IMR-90 (cell line): ENCODE data around the gene CDYL2. TPM values are rescaled to one million over a fixed set of nuclear protein-coding genes. Genes with fewer than 3 reads are reported as not detected.

ENCODE experiments used
- ATAC-seq: fragments of 200-7000 bp; cut with Tn5 transposase; 2 replicates; pipeline ENCODE4 v1.9.1; 2020; ENCODE audit warnings: low read depth, mild to moderate bottlenecking, moderate library complexity
- BruUV-seq: library from RNA; stranded (reverse); fragments of 400-500 nt; replicated peaks from 2 replicates; lab custom pipeline; 2021; lab: Mats Ljungman, UMichigan
- CTCF ChIA-PET: fragments of 300-600 bp; formaldehyde crosslinking; extraction: SDS; loops from one replicate; lab custom pipeline; 2021; ENCODE audit warnings: antibody characterized with exemption; lab: Yijun Ruan, JAX
- POLR2A ChIA-PET: fragments of 300-600 bp; sonication (Branson Sonifier 250); formaldehyde crosslinking; loops from one replicate; lab custom pipeline; 2022; ENCODE audit warnings: antibody characterized with exemption; ENCODE audit not compliant: unreplicated experiment; lab: Charles Lee
- DNase-seq: peaks from one replicate; pipeline ENCODE4 v3.0.0; 2013
- H2AFZ ChIP-seq: replicated peaks from 2 replicates; pipeline ENCODE3; 2013; ENCODE audit warnings: low read length, mild to moderate bottlenecking; ENCODE audit not compliant: poor library complexity
- H2AK5ac ChIP-seq: 2 replicates; pipeline ENCODE4 v1.6.1; 2013; ENCODE audit warnings: low read depth, low read length, inconsistent platforms
- H2AK9ac ChIP-seq: replicated peaks from 2 replicates; pipeline ENCODE3; 2013; ENCODE audit warnings: mild to moderate bottlenecking, low read depth, low read length, moderate library complexity; ENCODE audit not compliant: poor library complexity
- H2BK120ac ChIP-seq: 2 replicates; pipeline ENCODE4 v1.6.1; 2013; ENCODE audit warnings: low read depth, low read length, inconsistent platforms
- H2BK15ac ChIP-seq: 3 replicates; pipeline ENCODE4 v1.6.1; 2013; ENCODE audit warnings: low read depth, low read length, inconsistent platforms
- H2BK20ac ChIP-seq: 2 replicates; pipeline ENCODE4 v1.6.1; 2013; ENCODE audit warnings: low read depth, mild to moderate bottlenecking, inconsistent platforms, low read length, moderate library complexity
- H2BK5ac ChIP-seq: 2 replicates; pipeline ENCODE4 v1.6.1; 2013; ENCODE audit warnings: mild to moderate bottlenecking, low read depth, low read length, inconsistent platforms; ENCODE audit not compliant: poor library complexity, severe bottlenecking
- H3K14ac ChIP-seq: replicated peaks from 2 replicates; pipeline ENCODE4 v1.6.1; 2013; ENCODE audit warnings: low read depth, low read length, inconsistent platforms
- H3K18ac ChIP-seq: 2 replicates; pipeline ENCODE4 v1.6.1; 2013; ENCODE audit warnings: low read depth, low read length, control low read depth
- H3K23ac ChIP-seq: 2 replicates; pipeline ENCODE4 v1.6.1; 2013; ENCODE audit warnings: low read depth, low read length, inconsistent platforms
- H3K27ac ChIP-seq: 2 replicates; pipeline ENCODE4 v1.5.1; 2013; ENCODE audit warnings: mild to moderate bottlenecking, control low read depth, low read length; ENCODE audit not compliant: insufficient read depth
- H3K27me3 ChIP-seq: 2 replicates; pipeline ENCODE4 v1.6.1; 2013; ENCODE audit warnings: low read length; ENCODE audit not compliant: control insufficient read depth, insufficient read depth
- H3K36me3 ChIP-seq: 2 replicates; pipeline ENCODE4 v1.6.1; 2013; ENCODE audit warnings: low read length, mixed read lengths; ENCODE audit not compliant: control insufficient read depth, insufficient read depth
- H3K4ac ChIP-seq: 2 replicates; pipeline ENCODE4 v1.6.1; 2013; ENCODE audit warnings: low read depth, low read length, inconsistent platforms
- H3K4me1 ChIP-seq: 2 replicates; pipeline ENCODE4 v1.6.1; 2013; ENCODE audit warnings: low read length, mixed read lengths; ENCODE audit not compliant: control insufficient read depth, insufficient read depth
- H3K4me2 ChIP-seq: 2 replicates; pipeline ENCODE4 v1.6.1; 2013; ENCODE audit warnings: low read depth, mild to moderate bottlenecking, control low read depth, low read length, moderate library complexity
- H3K4me3 ChIP-seq: 2 replicates; pipeline ENCODE4 v1.5.1; 2013; ENCODE audit warnings: low read depth, mild to moderate bottlenecking, control low read depth, low read length, moderate library complexity; ENCODE audit not compliant: insufficient read depth
- H3K56ac ChIP-seq: 2 replicates; pipeline ENCODE4 v1.6.1; 2013; ENCODE audit warnings: low read length, inconsistent platforms; ENCODE audit not compliant: insufficient read depth; ENCODE audit errors: extremely low read depth
- H3K79me1 ChIP-seq, 2 experiments: 2 replicates each; pipeline ENCODE4 v1.6.1; 2013; ENCODE audit warnings: low read length in 2 of 2, inconsistent platforms in 1 of 2, low read depth in 1 of 2
- H3K9ac ChIP-seq: 2 replicates; pipeline ENCODE4 v1.6.1; 2013; ENCODE audit warnings: low read depth, low read length, control low read depth
- H3K9me1 ChIP-seq: 2 replicates; pipeline ENCODE4 v1.6.1; 2013; ENCODE audit warnings: low read length, inconsistent platforms; ENCODE audit not compliant: insufficient read depth
- H3K9me3 ChIP-seq: 2 replicates; pipeline ENCODE4 v1.6.1; 2013; ENCODE audit warnings: low read length; ENCODE audit not compliant: control insufficient read depth, insufficient read depth
- H4K20me1 ChIP-seq: 2 replicates; pipeline ENCODE4 v1.6.1; 2013; ENCODE audit warnings: low read length, inconsistent platforms; ENCODE audit not compliant: insufficient read depth
- H4K5ac ChIP-seq: 2 replicates; pipeline ENCODE4 v1.6.1; 2013; ENCODE audit warnings: mild to moderate bottlenecking, low read depth, low read length, control low read depth
- H4K8ac ChIP-seq, 2 experiments: 2 replicates each; pipeline ENCODE4 v1.6.1; 2013; ENCODE audit warnings: low read depth in 2 of 2, low read length in 2 of 2, control low read depth in 1 of 2, inconsistent platforms in 1 of 2
- H4K91ac ChIP-seq: 2 replicates; pipeline ENCODE4 v1.6.1; 2013; ENCODE audit warnings: low read depth, low read length, inconsistent platforms; ENCODE audit not compliant: insufficient read depth
- BHLHE40 ChIP-seq: fragments of 150-350 bp; IDR thresholded peaks from 2 replicates; pipeline ENCODE4 v1.6.1; 2016; ENCODE audit warnings: mild to moderate bottlenecking, low read depth, low read length
- CEBPB ChIP-seq: IDR thresholded peaks from 2 replicates; pipeline ENCODE4 v1.6.1; 2012; ENCODE audit warnings: low read depth, low read length, improper control_type of control experiment
- FOS ChIP-seq: fragments of 150-350 bp; IDR thresholded peaks from 2 replicates; pipeline ENCODE4 v1.6.1; 2016; ENCODE audit warnings: low read depth, low read length
- MAFK ChIP-seq: IDR thresholded peaks from 2 replicates; pipeline ENCODE4 v1.6.1; 2012; ENCODE audit warnings: low read depth, low read length, improper control_type of control experiment
- NFE2L2 ChIP-seq: fragments of 150-350 bp; IDR thresholded peaks from 2 replicates; pipeline ENCODE4 v1.6.1; 2016; ENCODE audit warnings: low read depth, mild to moderate bottlenecking, low read length
- POLR2A ChIP-seq: IDR thresholded peaks from 2 replicates; pipeline ENCODE4 v1.6.1; 2012; ENCODE audit warnings: mild to moderate bottlenecking, low read depth, low read length
- RAD21 ChIP-seq: IDR thresholded peaks from 2 replicates; pipeline ENCODE4 v1.6.1; 2012; ENCODE audit warnings: low read length, improper control_type of control experiment
- RCOR1 ChIP-seq: IDR thresholded peaks from 2 replicates; pipeline ENCODE4 v1.6.1; 2012; ENCODE audit warnings: mild to moderate bottlenecking, low read length, improper control_type of control experiment; ENCODE audit not compliant: insufficient replicate concordance
- RFX5 ChIP-seq: IDR thresholded peaks from 2 replicates; pipeline ENCODE4 v1.8.0; 2012; ENCODE audit warnings: low read depth, mild to moderate bottlenecking, low read length, moderate library complexity
- SMC3 ChIP-seq: fragments of 150-350 bp; IDR thresholded peaks from 2 replicates; pipeline ENCODE4 v1.6.1; 2016; ENCODE audit warnings: low read depth, mild to moderate bottlenecking, antibody characterized with exemption, low read length, moderate library complexity
- WGBS, 2 experiments: methylation state at CpG; one replicate each; pipeline versions ENCODE4 v1.1.5 to v1.1.7; 2013; ENCODE audit warnings: missing lambda C conversion rate in 2 of 2; ENCODE audit not compliant: insufficient read length in 1 of 2; ENCODE audit errors: extremely low coverage in 2 of 2; 5-methylcytosine and 5-hydroxymethylcytosine counted together
- dilution Hi-C: fragments of 300-500 bp; cut with HindIII; formaldehyde crosslinking; loops from one replicate; pipeline ENCODE4 v1.14.3; 2018; ENCODE audit warnings: low sequenced_read_pairs; ENCODE audit not compliant: unreplicated experiment
- in situ Hi-C: fragments of 300-500 bp; cut with MboI; formaldehyde crosslinking; loops from 3 replicates; pipeline ENCODE4 v1.14.3; 2019; ENCODE audit warnings: low sequenced_read_pairs, inconsistent platforms, mixed read lengths
- intact Hi-C: fragments of 100-400 bp; cut with micrococcal nuclease; formaldehyde crosslinking; loops from 2 replicates; pipeline ENCODE4 v1.10.0; 2022
- polyA plus RNA-seq, 3 experiments: library from polyadenylated mRNA; depleted of rRNA; stranded (reverse); fragments of >200 nt; gene quantifications; 2 replicates each; pipeline ENCODE4 v1.2.3, GENCODE V29; 2012; ENCODE audit warnings: low replicate concordance in 1 of 3
- total RNA-seq: library from RNA; depleted of rRNA; stranded (reverse); fragments of >200 nt; gene quantifications from 2 replicates; pipeline ENCODE4 v1.2.3, GENCODE V29; 2012
- TF ChIP-seq, protein P1 (sequence below): fragments of 150-350 bp; IDR thresholded peaks from 2 replicates; pipeline ENCODE4 v1.6.1; 2016; ENCODE audit warnings: low read depth, mild to moderate bottlenecking, low read length, moderate library complexity, borderline replicate concordance
- TF ChIP-seq, protein P2 (sequence below): fragments of 150-350 bp; IDR thresholded peaks from 2 replicates; pipeline ENCODE4 v1.6.1; 2017; ENCODE audit warnings: mild to moderate bottlenecking, antibody characterized with exemption, low read length, low read depth
- TF ChIP-seq, protein P3 (sequence below): conservative IDR thresholded peaks from 2 replicates; pipeline ENCODE4 v1.5.1; 2012; ENCODE audit warnings: mild to moderate bottlenecking, low read depth, low read length, improper control_type of control experiment

The CDYL2 gene
- total and polyA plus RNA-seq, 2 of the 4 experiments (the other 2 are of a cell fraction) = 1.2 to 3.9 TPM

DNA sequence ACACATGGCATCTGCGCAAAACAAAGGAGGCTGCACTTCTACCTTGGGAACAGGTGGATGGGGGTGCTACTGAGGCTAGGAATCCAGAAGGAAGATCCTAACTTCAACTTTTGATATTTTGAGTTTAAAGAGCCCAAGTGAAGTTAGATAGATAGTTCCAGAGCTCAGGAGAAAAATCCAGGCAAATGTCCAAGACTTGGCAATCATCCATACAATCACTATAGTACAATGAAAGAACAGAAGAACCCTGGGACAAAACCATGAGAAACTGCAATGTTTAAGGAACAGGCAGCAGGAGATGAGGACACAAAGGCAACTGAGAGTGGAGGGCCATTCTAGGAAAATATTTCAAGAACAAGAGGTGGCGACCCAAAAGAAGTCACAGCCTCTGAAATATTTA, 12.4 kb downstream of the CDYL2 start:
- H2AFZ ChIP-seq = no peak overlapping the region
- H3K9me1 ChIP-seq = no peaks in the 10 kb centered on the region
- in situ Hi-C loops (no loop called here), dilution Hi-C loops (no loop called here), intact Hi-C loops (no loop called here)
- H2BK120ac ChIP-seq = no peak overlapping the region
- no peak overlapping the region for H3K18ac ChIP-seq
- no peak overlapping the region for H3K56ac ChIP-seq
- CTCF ChIA-PET = no interaction called here
- no peak overlapping the region for H3K27ac ChIP-seq
- no peak overlapping the region for H2BK20ac ChIP-seq
- TF ChIP-seq MAFK = no peak
- no peak for TF ChIP-seq POLR2A
- TF ChIP-seq, protein P1, sequence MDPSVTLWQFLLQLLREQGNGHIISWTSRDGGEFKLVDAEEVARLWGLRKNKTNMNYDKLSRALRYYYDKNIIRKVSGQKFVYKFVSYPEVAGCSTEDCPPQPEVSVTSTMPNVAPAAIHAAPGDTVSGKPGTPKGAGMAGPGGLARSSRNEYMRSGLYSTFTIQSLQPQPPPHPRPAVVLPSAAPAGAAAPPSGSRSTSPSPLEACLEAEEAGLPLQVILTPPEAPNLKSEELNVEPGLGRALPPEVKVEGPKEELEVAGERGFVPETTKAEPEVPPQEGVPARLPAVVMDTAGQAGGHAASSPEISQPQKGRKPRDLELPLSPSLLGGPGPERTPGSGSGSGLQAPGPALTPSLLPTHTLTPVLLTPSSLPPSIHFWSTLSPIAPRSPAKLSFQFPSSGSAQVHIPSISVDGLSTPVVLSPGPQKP = no peak
- no peak for TF ChIP-seq RAD21
- TF ChIP-seq NFE2L2 = no peak
- no peak for TF ChIP-seq CEBPB
- TF ChIP-seq, protein P2, sequence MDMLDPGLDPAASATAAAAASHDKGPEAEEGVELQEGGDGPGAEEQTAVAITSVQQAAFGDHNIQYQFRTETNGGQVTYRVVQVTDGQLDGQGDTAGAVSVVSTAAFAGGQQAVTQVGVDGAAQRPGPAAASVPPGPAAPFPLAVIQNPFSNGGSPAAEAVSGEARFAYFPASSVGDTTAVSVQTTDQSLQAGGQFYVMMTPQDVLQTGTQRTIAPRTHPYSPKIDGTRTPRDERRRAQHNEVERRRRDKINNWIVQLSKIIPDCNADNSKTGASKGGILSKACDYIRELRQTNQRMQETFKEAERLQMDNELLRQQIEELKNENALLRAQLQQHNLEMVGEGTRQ = no peak
- TF ChIP-seq SMC3 = no peak
- no peak for TF ChIP-seq RCOR1
- no peak for TF ChIP-seq FOS
- TF ChIP-seq, protein P3, sequence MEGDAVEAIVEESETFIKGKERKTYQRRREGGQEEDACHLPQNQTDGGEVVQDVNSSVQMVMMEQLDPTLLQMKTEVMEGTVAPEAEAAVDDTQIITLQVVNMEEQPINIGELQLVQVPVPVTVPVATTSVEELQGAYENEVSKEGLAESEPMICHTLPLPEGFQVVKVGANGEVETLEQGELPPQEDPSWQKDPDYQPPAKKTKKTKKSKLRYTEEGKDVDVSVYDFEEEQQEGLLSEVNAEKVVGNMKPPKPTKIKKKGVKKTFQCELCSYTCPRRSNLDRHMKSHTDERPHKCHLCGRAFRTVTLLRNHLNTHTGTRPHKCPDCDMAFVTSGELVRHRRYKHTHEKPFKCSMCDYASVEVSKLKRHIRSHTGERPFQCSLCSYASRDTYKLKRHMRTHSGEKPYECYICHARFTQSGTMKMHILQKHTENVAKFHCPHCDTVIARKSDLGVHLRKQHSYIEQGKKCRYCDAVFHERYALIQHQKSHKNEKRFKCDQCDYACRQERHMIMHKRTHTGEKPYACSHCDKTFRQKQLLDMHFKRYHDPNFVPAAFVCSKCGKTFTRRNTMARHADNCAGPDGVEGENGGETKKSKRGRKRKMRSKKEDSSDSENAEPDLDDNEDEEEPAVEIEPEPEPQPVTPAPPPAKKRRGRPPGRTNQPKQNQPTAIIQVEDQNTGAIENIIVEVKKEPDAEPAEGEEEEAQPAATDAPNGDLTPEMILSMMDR = no peak
- TF ChIP-seq RFX5 = no peak
- no peak for TF ChIP-seq BHLHE40
- H3K4me2 ChIP-seq = no peak overlapping the region
- no peaks in the 10 kb centered on the region; the same call in 1 of the 2 replicates for H4K20me1 ChIP-seq
- ATAC-seq (no peak), DNase-seq (no peak)
- WGBS, 2 experiments = no CpG with 5 or more reads among the region's 2 CpGs
- no peaks in the 10 kb centered on the region for H3K36me3 ChIP-seq
- no peak overlapping the region for H3K9ac ChIP-seq
- no peaks in the 10 kb centered on the region for H3K9me3 ChIP-seq
- H3K14ac ChIP-seq = no peak overlapping the region
- no peak overlapping the region for H2AK5ac ChIP-seq
- no peak overlapping the region for H2BK5ac ChIP-seq
- no peak overlapping the region for H4K5ac ChIP-seq
- BruUV-seq = no TSS peak
- H3K4me1 ChIP-seq = no peaks in the 10 kb centered on the region
- POLR2A ChIA-PET = no interaction called here
- H4K8ac ChIP-seq = no peak overlapping the region
- no peak overlapping the region for H3K4ac ChIP-seq
- H3K79me1 ChIP-seq = peaks cover 0 to 7% of the 10 kb centered on the region in 2 experiments; a peak in 1 of 4 replicates
- no peak overlapping the region for H3K23ac ChIP-seq
- no peak overlapping the region for H2BK15ac ChIP-seq
- H3K4me3 ChIP-seq = no peak overlapping the region
- H2AK9ac ChIP-seq = no peak overlapping the region
- H4K91ac ChIP-seq = no peak overlapping the region
- no peaks in the 10 kb centered on the region for H3K27me3 ChIP-seq
